K562 (cell line): Measurements from ENCODE around the gene ZNF628. TPM values are rescaled to one million over a fixed set of nuclear protein-coding genes. Genes with fewer than 3 reads are reported as not detected.

ENCODE experiments used
- ATF1 ChIP-seq, 2 experiments: fragments of 450-650 bp in 1 of 2; IDR thresholded peaks; 2 replicates each; pipeline ENCODE4 v1.6.1; 2016; ENCODE audit warnings: missing compliant biosample characterization in 1 of 2, missing genetic modification characterization in 1 of 2
- ATF7 ChIP-seq: fragments of 450-650 bp; IDR thresholded peaks from 2 replicates; pipeline ENCODE4 v1.7.1; 2014; ENCODE audit warnings: mild to moderate bottlenecking, moderate library complexity
- BRCA1 ChIP-seq, 2 experiments: fragments of 450-650 bp in 1 of 2; sonication (generic) in 1 of 2; formaldehyde crosslinking in 1 of 2; IDR thresholded peaks; 2 replicates each; pipeline versions ENCODE4 v1.5.0 to v1.6.1; 2017 to 2020; ENCODE audit warnings: mild to moderate bottlenecking in 1 of 2, missing genetic modification reagents in 1 of 2
- CCNT2 ChIP-seq: IDR thresholded peaks from 2 replicates; pipeline ENCODE4 v1.6.1; 2011; ENCODE audit warnings: borderline replicate concordance, low read depth, mild to moderate bottlenecking, moderate library complexity, mixed read lengths, low read length; ENCODE audit not compliant: insufficient read length; ENCODE audit errors: extremely low read depth
- CREM ChIP-seq: IDR thresholded peaks from 2 replicates; pipeline ENCODE4 v1.6.1; 2014; ENCODE audit warnings: antibody characterized with exemption, low read depth
- CTCFL ChIP-seq: IDR thresholded peaks from 2 replicates; pipeline ENCODE4 v1.6.1; 2011; ENCODE audit warnings: borderline replicate concordance, low read depth, mild to moderate bottlenecking, moderate library complexity, low read length; ENCODE audit not compliant: insufficient read depth, poor library complexity, severe bottlenecking
- KDM5B ChIP-seq: fragments of 200-600 bp; sonication (generic); IDR thresholded peaks from 2 replicates; pipeline ENCODE4 v1.6.1; 2012; ENCODE audit warnings: low read depth, mild to moderate bottlenecking, moderate library complexity, low read length, control low read depth, inconsistent platforms; ENCODE audit not compliant: insufficient replicate concordance
- MCM2 ChIP-seq: fragments of 450-650 bp; IDR thresholded peaks from 2 replicates; pipeline ENCODE4 v1.6.1; 2017; ENCODE audit warnings: low read depth, mild to moderate bottlenecking
- RBM14 ChIP-seq: fragments of 200-400 bp; formaldehyde crosslinking; IDR thresholded peaks from 2 replicates; pipeline ENCODE4 v1.6.1; 2018; ENCODE audit warnings: low read depth, mild to moderate bottlenecking, low read length, moderate library complexity, borderline replicate concordance; ENCODE audit not compliant: insufficient read depth
- SMAD4 ChIP-seq: fragments of 250-450 bp; sonication (Bioruptor Pico); conservative IDR thresholded peaks from 2 replicates; pipeline ENCODE4 v1.8.0; 2021; ENCODE audit warnings: inconsistent platforms, mild to moderate bottlenecking, moderate library complexity
- TAL1 ChIP-seq: fragments of 450-650 bp; IDR thresholded peaks from 2 replicates; pipeline ENCODE4 v1.6.1; 2016; ENCODE audit warnings: mild to moderate bottlenecking
- ZNF766 ChIP-seq: fragments of 200-800 bp; sonication (Bioruptor generic); conservative IDR thresholded peaks from 2 replicates; pipeline ENCODE4 v1.6.1; 2016; ENCODE audit warnings: missing genetic modification characterization, missing compliant biosample characterization
- polyA plus RNA-seq, 8 experiments: library from polyadenylated mRNA; depleted of rRNA in 4 of 8; stranded (reverse) in 5 of 8; unstranded in 3 of 8; fragments of >200 nt; fragmentation: Nextera tagmentation in 2 of 8; fragmentation: Illumina TruSeq in 1 of 8; extraction: Ambion mirVana in 2 of 8; extraction: Trizol in 1 of 8; gene quantifications; 2 replicates each; pipeline versions ENCODE4 v1.2.1 to v1.2.3, GENCODE V29; 2011 to 2014; ENCODE audit warnings: inconsistent platforms in 1 of 8, missing spikeins in 1 of 8
- total RNA-seq, 7 experiments: library from RNA; depleted of rRNA in 6 of 7; stranded (reverse); fragments of >200 nt in 6 of 7; fragmentation: Illumina TruSeq in 2 of 7; extraction: Trizol in 2 of 7; gene quantifications; 2 replicates each; pipeline versions ENCODE4 v1.2.1 to v1.2.3, GENCODE V29; 2011 to 2021; ENCODE audit warnings: low replicate concordance in 1 of 7
- TF ChIP-seq, protein P1 (sequence below): fragments of 450-650 bp; IDR thresholded peaks from 2 replicates; pipeline ENCODE4 v1.6.1; 2018; ENCODE audit warnings: mild to moderate bottlenecking, low read depth; ENCODE audit not compliant: partially characterized antibody
- TF ChIP-seq, protein P2 (sequence below): fragments of 250-450 bp; sonication (Bioruptor Pico); IDR thresholded peaks from 2 replicates; pipeline ENCODE4 v1.4.0; 2020

ZNF628 gene
- total and polyA plus RNA-seq, 9 of the 15 experiments (the other 6 are each of a cell fraction or from before 2014, with no cell fraction given): 0.13 to 13.6 (median 2.2) TPM; not detected in 3

- TF ChIP-seq CREM: peak; percentile 93
- TF ChIP-seq RBM14: no peak
- TF ChIP-seq SMAD4 (CRISPR knock-in tag): no peak
- TF ChIP-seq MCM2: no peak
- no peak for TF ChIP-seq BRCA1 (IDR thresholded peaks at IDR 0.05)
- TF ChIP-seq BRCA1 (CRISPR knock-in tag; IDR thresholded peaks at IDR 0.05): no peak
- TF ChIP-seq ATF7: peak; percentile 82
- TF ChIP-seq ATF1 (CRISPR knock-in tag; IDR thresholded peaks at IDR 0.05): peak; percentile 70
- TF ChIP-seq ATF1 (tag; IDR thresholded peaks at IDR 0.05): peak; percentile 97
- TF ChIP-seq, protein P1, sequence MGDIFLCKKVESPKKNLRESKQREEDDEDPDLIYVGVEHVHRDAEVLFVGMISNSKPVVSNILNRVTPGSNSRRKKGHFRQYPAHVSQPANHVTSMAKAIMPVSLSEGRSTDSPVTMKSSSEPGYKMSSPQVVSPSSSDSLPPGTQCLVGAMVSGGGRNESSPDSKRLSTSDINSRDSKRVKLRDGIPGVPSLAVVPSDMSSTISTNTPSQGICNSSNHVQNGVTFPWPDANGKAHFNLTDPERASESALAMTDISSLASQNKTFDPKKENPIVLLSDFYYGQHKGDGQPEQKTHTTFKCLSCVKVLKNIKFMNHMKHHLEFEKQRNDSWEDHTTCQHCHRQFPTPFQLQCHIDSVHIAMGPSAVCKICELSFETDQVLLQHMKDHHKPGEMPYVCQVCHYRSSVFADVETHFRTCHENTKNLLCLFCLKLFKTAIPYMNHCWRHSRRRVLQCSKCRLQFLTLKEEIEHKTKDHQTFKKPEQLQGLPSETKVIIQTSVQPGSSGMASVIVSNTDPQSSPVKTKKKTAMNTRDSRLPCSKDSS: no peak
- no peak for TF ChIP-seq TAL1
- no peak for TF ChIP-seq KDM5B
- no peak for TF ChIP-seq CTCFL
- TF ChIP-seq CCNT2: no peak
- TF ChIP-seq, protein P2, sequence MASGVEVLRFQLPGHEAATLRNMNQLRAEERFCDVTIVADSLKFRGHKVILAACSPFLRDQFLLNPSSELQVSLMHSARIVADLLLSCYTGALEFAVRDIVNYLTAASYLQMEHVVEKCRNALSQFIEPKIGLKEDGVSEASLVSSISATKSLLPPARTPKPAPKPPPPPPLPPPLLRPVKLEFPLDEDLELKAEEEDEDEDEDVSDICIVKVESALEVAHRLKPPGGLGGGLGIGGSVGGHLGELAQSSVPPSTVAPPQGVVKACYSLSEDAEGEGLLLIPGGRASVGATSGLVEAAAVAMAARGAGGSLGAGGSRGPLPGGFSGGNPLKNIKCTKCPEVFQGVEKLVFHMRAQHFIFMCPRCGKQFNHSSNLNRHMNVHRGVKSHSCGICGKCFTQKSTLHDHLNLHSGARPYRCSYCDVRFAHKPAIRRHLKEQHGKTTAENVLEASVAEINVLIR (CRISPR knock-in tag): 0 out of 2 replicates have a peak, but pooled peaks have one; percentile 42
- no peak for TF ChIP-seq ZNF766
Observed at GRCh38 chr19:55432241-55432959, 44.0 kb upstream of the ZNF628 start (continued).
